Activated CD8-positive, alpha-beta T cell treated with anti-CD3 and anti-CD28 coated beads for 36 hours (primary cell): ENCODE data around the gene CHDH. TPM values are rescaled to one million over a fixed set of nuclear protein-coding genes. Genes with fewer than 3 reads are reported as not detected.

ENCODE experiments used
- ATAC-seq: fragments of 200-7000 bp; cut with Tn5 transposase; one replicate; pipeline ENCODE4 v1.10.0; 2021; ENCODE audit warnings: mild to moderate bottlenecking, moderate library complexity
- CTCF ChIA-PET: fragments of 350-600 bp; sonication (Branson Sonifier 250); formaldehyde crosslinking; loops from one replicate; lab custom pipeline; 2021; ENCODE audit warnings: antibody characterized with exemption; lab: Charles Lee
- POLR2A ChIA-PET: fragments of 350-600 bp; sonication (Branson Sonifier 250); formaldehyde crosslinking; loops from one replicate; lab custom pipeline; 2021; ENCODE audit warnings: antibody characterized with exemption; lab: Charles Lee
- DNase-seq: peaks from one replicate; pipeline ENCODE4 v3.0.0-alpha.2; 2020
- H3K27ac Mint-ChIP-seq: one replicate; pipeline ENCODE4 v1.8.0; 2021; ENCODE audit warnings: mild to moderate bottlenecking, mixed read lengths
- H3K27me3 Mint-ChIP-seq: one replicate; pipeline ENCODE4 v1.8.0; 2021; ENCODE audit warnings: mixed read lengths
- H3K36me3 Mint-ChIP-seq: one replicate; pipeline ENCODE4 v1.8.0; 2021; ENCODE audit warnings: low read depth, mixed read lengths
- H3K4me1 Mint-ChIP-seq: one replicate; pipeline ENCODE4 v1.8.0; 2021; ENCODE audit warnings: low read depth, mixed read lengths
- H3K4me3 Mint-ChIP-seq: one replicate; pipeline ENCODE4 v1.8.0; 2021; ENCODE audit warnings: mild to moderate bottlenecking, moderate library complexity, mixed read lengths
- H3K9me3 Mint-ChIP-seq: one replicate; pipeline ENCODE4 v1.8.0; 2021; ENCODE audit warnings: mixed read lengths
- intact Hi-C: fragments of 100-400 bp; cut with micrococcal nuclease; formaldehyde crosslinking; loops from one replicate; pipeline ENCODE4 v1.10.0; 2022
- total RNA-seq, 2 experiments: library from RNA; stranded (reverse); gene quantifications; one replicate each; pipeline ENCODE4 v1.2.3, GENCODE V29; 2021
- TF ChIP-seq, protein P1 (sequence below): fragments of 200-600 bp; IDR thresholded peaks from one replicate; pipeline ENCODE4 v1.8.0; 2022; ENCODE audit warnings: antibody characterized with exemption, mild to moderate bottlenecking

Gene CHDH, protein sequence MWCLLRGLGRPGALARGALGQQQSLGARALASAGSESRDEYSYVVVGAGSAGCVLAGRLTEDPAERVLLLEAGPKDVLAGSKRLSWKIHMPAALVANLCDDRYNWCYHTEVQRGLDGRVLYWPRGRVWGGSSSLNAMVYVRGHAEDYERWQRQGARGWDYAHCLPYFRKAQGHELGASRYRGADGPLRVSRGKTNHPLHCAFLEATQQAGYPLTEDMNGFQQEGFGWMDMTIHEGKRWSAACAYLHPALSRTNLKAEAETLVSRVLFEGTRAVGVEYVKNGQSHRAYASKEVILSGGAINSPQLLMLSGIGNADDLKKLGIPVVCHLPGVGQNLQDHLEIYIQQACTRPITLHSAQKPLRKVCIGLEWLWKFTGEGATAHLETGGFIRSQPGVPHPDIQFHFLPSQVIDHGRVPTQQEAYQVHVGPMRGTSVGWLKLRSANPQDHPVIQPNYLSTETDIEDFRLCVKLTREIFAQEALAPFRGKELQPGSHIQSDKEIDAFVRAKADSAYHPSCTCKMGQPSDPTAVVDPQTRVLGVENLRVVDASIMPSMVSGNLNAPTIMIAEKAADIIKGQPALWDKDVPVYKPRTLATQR
- under 1 TPM; 0.02 to 0.22 TPM for total RNA-seq

DNA sequence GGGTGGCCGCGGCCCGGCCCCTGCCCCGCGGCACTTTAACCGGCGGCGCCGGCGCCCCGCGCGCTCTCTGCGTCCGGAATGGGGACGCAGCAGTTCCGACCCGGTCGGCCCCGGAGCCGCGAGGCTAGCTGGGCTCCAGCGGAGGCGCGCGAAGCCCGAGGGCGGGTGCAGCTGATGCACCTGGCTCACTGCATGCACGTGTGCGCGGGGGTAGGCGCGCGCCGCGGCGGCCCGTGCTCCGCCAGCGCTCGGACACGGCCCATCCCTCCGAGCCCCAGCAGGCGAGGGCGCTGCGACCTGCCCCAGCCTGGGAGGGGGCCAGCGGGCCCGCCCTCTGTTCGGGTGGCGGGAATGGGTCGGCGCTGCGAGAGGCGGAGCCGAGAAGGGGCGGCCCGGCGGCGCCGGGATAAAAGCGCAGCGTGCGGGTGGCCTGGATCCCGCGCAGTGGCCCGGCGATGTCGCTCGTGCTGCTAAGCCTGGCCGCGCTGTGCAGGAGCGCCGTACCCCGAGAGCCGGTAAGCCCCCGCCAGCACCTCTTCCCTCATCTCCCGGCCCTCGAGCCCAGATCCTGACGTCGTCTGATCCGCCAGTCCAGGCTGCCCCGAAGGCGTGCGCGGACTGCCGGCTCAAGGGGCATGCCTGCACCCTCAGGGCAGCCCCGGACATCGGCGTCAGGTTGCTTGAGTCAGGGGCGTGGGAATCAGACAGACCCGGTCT is at the start of gene CHDH, which contains the start of gene IL17RB:
TSS of gene CHDH (minus strand) at position 286 of the 717 bp plus-strand sequence. CDS start 22,411 bp downstream, outside the sequence.
TSS of gene IL17RB (plus strand) at position 435 of the 717 bp plus-strand sequence. CDS start at position 456, 21 bp downstream.
- peak; percentile 64 for ATAC-seq
- ChIA-PET CTCF (interaction anchor here (1.0 kb wide), 1 partner anchor 11 kb away, joined by 3 read pairs; no protein-coding TSS in a partner anchor), POLR2A (no interaction called here)
- Mint-ChIP-seq H3K27ac (no peak within 1 kb of the TSS), H3K27me3 (peaks cover 37% of the 10 kb centered on the region), H3K36me3 (no peaks in the 10 kb centered on the region), H3K9me3 (no peaks in the 10 kb centered on the region), H3K4me1 (no peaks in the 10 kb centered on the region), H3K4me3 (peak within 1 kb of the TSS; percentile 47)
- intact Hi-C loops: no loop called here
- TF ChIP-seq, protein P1, sequence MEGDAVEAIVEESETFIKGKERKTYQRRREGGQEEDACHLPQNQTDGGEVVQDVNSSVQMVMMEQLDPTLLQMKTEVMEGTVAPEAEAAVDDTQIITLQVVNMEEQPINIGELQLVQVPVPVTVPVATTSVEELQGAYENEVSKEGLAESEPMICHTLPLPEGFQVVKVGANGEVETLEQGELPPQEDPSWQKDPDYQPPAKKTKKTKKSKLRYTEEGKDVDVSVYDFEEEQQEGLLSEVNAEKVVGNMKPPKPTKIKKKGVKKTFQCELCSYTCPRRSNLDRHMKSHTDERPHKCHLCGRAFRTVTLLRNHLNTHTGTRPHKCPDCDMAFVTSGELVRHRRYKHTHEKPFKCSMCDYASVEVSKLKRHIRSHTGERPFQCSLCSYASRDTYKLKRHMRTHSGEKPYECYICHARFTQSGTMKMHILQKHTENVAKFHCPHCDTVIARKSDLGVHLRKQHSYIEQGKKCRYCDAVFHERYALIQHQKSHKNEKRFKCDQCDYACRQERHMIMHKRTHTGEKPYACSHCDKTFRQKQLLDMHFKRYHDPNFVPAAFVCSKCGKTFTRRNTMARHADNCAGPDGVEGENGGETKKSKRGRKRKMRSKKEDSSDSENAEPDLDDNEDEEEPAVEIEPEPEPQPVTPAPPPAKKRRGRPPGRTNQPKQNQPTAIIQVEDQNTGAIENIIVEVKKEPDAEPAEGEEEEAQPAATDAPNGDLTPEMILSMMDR: no peak
- DNase-seq: peak; percentile 9

DNA sequence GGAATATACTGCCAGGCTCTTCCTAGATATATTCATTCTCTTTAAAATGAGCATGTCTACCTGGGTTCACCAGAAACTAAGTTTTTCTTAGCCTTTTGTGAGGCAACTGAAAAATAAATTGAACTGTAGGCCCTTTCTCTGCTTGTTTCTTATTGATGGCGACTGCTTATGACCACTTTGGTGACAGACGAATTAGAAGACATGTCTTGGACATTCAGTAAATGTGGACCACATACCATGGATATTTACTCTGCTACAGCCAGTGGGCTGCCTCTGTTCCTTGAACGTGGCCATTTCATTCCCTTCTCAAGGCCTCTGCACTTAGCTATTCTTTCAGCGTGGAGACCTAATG is 46.0 kb upstream of the CHDH start:
- DNase-seq (no peak), ATAC-seq (no peak)
- no peaks in the 10 kb centered on the region for H3K9me3 Mint-ChIP-seq
- TF ChIP-seq, protein P1: no peak
- ChIA-PET POLR2A (interaction anchor here (1.0 to 3.2 kb wide), 5 partner anchors 11 to 544 kb away, joined by 3 to 36 read pairs (median 4); partner anchors contain the start of genes ACTR8 and DCP1A), CTCF (interaction anchor here (1.0 to 2.3 kb wide), 2 partner anchors 10 to 21 kb away, joined by 3 to 14 read pairs; partner anchors contain the start of gene ACTR8)
- H3K27ac Mint-ChIP-seq: peak overlapping the region; percentile 92
- H3K4me3 Mint-ChIP-seq: peak overlapping the region; percentile 87
- H3K36me3 Mint-ChIP-seq: peaks cover 14% of the 10 kb centered on the region
- H3K27me3 Mint-ChIP-seq: peaks cover 6% of the 10 kb centered on the region
- intact Hi-C loops: no loop called here
- peaks cover 38% of the 10 kb centered on the region for H3K4me1 Mint-ChIP-seq

DNA sequence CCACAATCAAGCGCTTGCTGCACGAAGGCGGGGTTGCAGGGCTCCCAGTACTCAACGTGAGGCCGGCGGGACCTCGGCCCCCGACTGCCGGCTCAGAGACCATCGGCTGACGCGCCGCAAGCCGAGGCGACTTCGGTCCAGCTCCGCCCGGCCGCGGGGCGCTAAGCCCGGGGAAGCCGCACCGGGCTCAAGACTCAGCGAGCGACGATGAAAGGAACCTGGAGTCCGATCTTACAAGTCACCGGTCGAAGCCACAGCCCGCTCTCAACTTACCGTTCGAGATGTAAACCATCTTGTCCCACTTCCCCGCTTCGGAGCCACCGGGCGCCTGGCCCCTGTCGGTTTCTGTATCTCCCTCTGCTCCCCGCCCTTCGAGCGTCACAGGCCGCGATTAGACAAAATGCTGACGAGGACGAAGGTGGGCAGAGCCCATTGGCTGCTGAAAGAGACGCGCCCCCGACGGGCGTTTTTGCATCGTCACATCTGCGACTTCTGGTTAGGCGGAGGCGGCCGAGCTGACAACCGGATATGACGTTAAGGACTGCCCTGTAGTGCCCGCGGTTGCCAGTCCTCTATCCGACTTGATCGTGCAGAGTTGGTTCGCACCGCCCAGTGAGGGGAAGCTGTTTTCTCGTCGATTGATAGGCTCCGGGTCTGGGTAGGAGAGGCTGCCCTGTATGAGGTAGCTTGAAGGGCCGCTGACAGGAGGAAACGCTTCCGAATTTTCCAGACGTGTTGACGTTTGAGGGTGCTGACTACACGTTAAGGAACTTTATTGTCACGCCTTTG is 45.5 kb upstream of the CHDH start, which contains the start of gene SELENOK:
TSS of gene SELENOK (minus strand) at position 363 of the 789 bp plus-strand sequence.
- H3K27ac Mint-ChIP-seq: peak within 1 kb of the TSS; percentile 92
- intact Hi-C loops: no loop called here
- ChIA-PET POLR2A (interaction anchor here (1.0 to 3.2 kb wide), 5 partner anchors 10 to 544 kb away, joined by 3 to 36 read pairs (median 4); partner anchors contain the start of genes ACTR8 and DCP1A), CTCF (interaction anchor here (1.0 to 2.3 kb wide), 2 partner anchors 10 to 20 kb away, joined by 3 to 14 read pairs; partner anchors contain the start of gene ACTR8)
- TF ChIP-seq, protein P1: no peak
- peaks cover 4% of the 10 kb centered on the region for H3K27me3 Mint-ChIP-seq
- H3K36me3 Mint-ChIP-seq: peaks cover 18% of the 10 kb centered on the region
- H3K4me3 Mint-ChIP-seq: peak within 1 kb of the TSS; percentile 87
- DNase-seq: peak; percentile 99
- no peaks in the 10 kb centered on the region for H3K9me3 Mint-ChIP-seq
- peak; percentile 94 for ATAC-seq
- H3K4me1 Mint-ChIP-seq: peaks cover 44% of the 10 kb centered on the region

DNA sequence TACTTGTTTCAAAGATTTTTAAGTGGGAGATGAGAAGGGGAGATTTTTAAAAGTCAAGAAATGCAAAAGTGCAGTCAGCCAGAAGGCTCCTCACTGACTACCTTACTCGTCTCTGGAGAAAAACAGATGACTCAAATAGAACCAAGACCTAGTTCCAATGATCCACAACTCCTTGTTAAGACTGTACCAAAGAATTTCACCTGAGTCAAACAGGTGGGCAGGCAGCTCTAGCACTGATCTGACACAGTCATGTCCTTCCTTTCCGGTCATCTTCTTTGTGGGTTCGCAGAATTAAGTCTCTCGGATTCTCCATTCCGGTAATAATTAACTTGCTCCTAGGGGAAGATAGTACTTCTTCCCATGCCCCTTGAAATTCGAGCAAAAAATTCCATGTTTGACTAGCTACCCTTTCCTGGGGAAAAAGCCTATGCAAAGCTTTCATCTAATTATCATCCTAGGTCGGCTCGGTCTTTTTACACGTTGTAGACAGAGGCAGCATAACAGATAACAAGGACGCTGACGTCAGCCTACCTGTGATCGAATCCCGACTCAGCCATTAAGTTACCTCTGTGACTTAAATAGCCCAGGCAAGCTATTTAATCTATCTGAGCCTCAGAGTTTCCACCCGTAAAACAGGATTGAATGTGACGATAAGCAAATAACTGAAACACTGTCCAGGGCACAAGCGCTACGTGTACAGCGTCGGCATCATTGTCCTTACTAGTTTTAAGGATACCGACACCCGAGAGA is 44.7 kb upstream of the CHDH start:
- Mint-ChIP-seq H3K36me3 (peaks cover 22% of the 10 kb centered on the region), H3K27ac (peak overlapping the region; percentile 92), H3K9me3 (no peaks in the 10 kb centered on the region), H3K4me3 (peak overlapping the region; percentile 87), H3K4me1 (peaks cover 44% of the 10 kb centered on the region), H3K27me3 (peaks cover 1% of the 10 kb centered on the region)
- CTCF ChIA-PET: interaction anchor here (2.3 kb wide), 1 partner anchor 9 kb away, joined by 14 read pairs; the partner anchor contains the start of gene ACTR8
- TF ChIP-seq, protein P1: no peak
- POLR2A ChIA-PET: interaction anchor here (1.5 to 3.2 kb wide), 3 partner anchors 10 to 543 kb away, joined by 4 to 36 read pairs (median 8); partner anchors contain the start of genes ACTR8 and DCP1A
- intact Hi-C loops: no loop called here
- ATAC-seq (peak; percentile 21), DNase-seq (peak; percentile 78)
